ENCODE data around the gene TBC1D26. TPM values are rescaled to one million over a fixed set of nuclear protein-coding genes. Genes with fewer than 3 reads are reported as not detected.

Gene TBC1D26
- total and polyA plus RNA-seq, 2 donors = 0.09 to 0.43 TPM

Other genes starting within 250 kb of the TBC1D26 start
- 8.4 TPM for gene TVP23C, start 168.8 kb upstream of the TBC1D26 start, total RNA-seq
- gene TVP23C, start 168.8 kb upstream of the TBC1D26 start, polyA plus RNA-seq = 5.9 TPM
- 0.80 TPM for gene FBXW10B, start 112.6 kb upstream of the TBC1D26 start, total RNA-seq
- 1.6 TPM for gene FBXW10B, start 112.6 kb upstream of the TBC1D26 start, polyA plus RNA-seq
- 24.1 TPM for gene TRIM16, start 48.0 kb upstream of the TBC1D26 start, total RNA-seq
- 14.7 TPM for gene TRIM16, start 48.0 kb upstream of the TBC1D26 start, polyA plus RNA-seq
- 26.1 TPM for gene ZNF286A, start 32.5 kb upstream of the TBC1D26 start, total RNA-seq
- 9.4 TPM for gene ZNF286A, start 32.5 kb upstream of the TBC1D26 start, polyA plus RNA-seq
- 1.2 TPM for gene ADORA2B, start 212.8 kb downstream of the TBC1D26 start, total RNA-seq
- 1.1 TPM for gene ADORA2B, start 212.8 kb downstream of the TBC1D26 start, polyA plus RNA-seq